Erythroblast (primary cell): ENCODE measurements around the gene TMEM62.

Experiments
- GATA1 ChIP-seq: IDR thresholded peaks from 2 replicates; pipeline ENCODE4 v1.6.1; 2011; ENCODE audit warnings: low read depth, mild to moderate bottlenecking, control low read depth, low read length, moderate library complexity
- POLR2A ChIP-seq: IDR thresholded peaks from 2 replicates; pipeline ENCODE4 v1.6.1; 2011; ENCODE audit warnings: mild to moderate bottlenecking, low read length

DNA sequence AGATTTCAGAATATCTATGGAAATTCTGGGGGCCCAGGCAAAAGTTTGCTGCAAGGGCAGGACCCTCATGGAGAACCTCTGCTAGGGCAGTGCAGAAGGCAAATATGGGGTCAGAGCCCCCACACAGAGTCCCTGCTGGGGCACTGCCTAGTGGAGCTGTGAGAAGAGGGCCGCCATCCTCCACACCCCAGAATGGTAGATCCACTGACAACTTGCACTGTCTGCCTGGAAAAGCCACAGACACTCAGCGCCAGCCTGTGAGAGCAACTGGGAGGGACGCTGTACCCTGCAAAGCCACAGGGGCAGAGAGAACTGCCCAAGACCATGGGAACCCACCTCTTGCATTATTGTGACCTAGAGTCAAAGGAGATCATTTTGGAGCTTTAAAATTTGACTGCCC, 65.6 kb downstream of the TMEM62 start:
- TF ChIP-seq POLR2A (no peak), GATA1 (no peak)
